Erythroblast (primary cell): ENCODE results near the gene HTRA3.

ENCODE experiments used
- GATA1 ChIP-seq: IDR thresholded peaks from 2 replicates; pipeline ENCODE4 v1.6.1; 2011; ENCODE audit warnings: low read depth, mild to moderate bottlenecking, control low read depth, low read length, moderate library complexity
- POLR2A ChIP-seq: IDR thresholded peaks from 2 replicates; pipeline ENCODE4 v1.6.1; 2011; ENCODE audit warnings: mild to moderate bottlenecking, low read length

- TF ChIP-seq POLR2A (no peak), GATA1 (no peak)
Measured at GRCh38 chr4:8250227-8250626, 19.3 kb upstream of the HTRA3 start.
